GM19035 (cell line): Measurements from ENCODE around the gene NUDT4B.
A peak's percentile ranks its signal among the peaks of the same experiment; 100 is the strongest.
"Not testable (repeated sequence)": the region's sequence is repeated elsewhere in the genome, so short reads cannot be mapped to it uniquely, and the experiment has no call there.

Experiments used
- ATAC-seq: cut with Tn5 transposase; IDR thresholded peaks from one replicate; pipeline ENCODE4 v1.9.1; 2021; ENCODE audit not compliant: unreplicated experiment

The NUDT4B gene

DNA sequence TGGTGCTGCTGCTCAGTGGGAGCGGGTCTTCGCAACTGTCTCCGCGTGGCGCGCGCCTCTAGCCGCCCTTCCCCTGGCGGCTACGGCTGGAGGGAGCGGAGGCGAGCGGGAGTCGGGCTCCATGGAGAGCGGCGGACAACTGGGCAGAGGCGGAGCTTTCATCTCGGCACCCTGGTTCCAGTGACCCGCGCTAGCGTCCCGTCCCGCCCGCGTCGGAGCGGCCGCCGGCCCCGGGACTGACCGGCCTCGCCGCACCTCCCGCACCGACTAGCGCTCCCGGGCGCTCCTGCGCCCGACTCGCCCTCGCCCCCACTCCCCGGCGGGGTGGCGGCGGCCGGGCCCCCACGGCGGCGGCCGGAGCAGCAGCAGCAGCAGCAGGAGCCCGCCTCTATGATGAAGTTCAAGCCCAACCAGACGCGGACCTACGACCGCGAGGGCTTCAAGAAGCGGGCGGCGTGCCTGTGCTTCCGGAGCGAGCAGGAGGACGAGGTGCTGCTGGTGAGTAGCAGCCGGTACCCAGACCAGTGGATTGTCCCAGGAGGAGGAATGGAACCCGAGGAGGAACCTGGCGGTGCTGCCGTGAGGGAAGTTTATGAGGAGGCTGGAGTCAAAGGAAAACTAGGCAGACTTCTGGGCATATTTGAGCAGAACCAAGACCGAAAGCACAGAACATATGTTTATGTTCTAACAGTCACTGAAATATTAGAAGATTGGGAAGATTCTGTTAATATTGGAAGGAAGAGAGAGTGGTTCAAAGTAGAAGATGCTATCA is at the start of gene NUDT4B:
TSS of gene NUDT4B (plus strand) at position 212 of the 772 bp plus-strand sequence. CDS start at position 391, 179 bp downstream.
- peak; percentile 47 for ATAC-seq

DNA sequence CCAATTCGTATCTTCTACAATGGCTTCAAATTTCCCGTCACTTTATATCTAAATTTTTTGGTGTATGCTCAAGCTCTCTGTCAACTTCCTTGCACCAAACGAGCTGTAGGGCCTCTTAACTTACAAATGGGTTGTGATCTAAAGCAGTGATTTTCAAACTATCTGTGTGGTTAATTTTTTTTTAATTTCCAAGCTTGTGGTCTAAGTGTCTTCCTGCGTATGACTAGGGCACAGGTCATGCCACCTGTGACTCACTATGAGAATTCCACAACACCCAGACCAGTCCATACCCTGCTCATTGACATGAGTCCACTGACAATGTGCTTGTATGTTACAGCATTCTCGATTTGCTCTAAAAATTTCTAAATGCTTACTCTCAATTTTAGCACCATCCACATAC is 49.2 kb upstream of the NUDT4B start:
- not testable (repeated sequence) for ATAC-seq

DNA sequence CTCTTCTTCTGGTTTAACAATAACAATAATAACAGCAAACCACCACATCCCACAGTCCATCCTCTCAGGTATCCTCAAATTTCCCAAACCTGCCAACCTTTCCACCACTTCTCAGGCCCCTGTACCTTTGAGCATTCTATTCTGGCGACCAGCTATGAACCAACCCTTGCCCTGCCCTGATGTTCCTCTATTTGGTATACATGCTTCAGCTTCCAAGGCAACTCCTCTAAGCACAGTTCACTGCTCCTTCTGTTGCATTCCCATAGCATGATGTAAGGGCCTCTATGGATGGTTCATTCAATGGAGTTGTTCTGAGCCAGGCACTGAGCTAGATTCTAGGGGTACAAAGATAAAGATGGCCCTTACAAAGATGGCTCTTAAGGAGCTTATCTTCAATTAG is 46.3 kb upstream of the NUDT4B start:
- not testable (repeated sequence) for ATAC-seq

DNA sequence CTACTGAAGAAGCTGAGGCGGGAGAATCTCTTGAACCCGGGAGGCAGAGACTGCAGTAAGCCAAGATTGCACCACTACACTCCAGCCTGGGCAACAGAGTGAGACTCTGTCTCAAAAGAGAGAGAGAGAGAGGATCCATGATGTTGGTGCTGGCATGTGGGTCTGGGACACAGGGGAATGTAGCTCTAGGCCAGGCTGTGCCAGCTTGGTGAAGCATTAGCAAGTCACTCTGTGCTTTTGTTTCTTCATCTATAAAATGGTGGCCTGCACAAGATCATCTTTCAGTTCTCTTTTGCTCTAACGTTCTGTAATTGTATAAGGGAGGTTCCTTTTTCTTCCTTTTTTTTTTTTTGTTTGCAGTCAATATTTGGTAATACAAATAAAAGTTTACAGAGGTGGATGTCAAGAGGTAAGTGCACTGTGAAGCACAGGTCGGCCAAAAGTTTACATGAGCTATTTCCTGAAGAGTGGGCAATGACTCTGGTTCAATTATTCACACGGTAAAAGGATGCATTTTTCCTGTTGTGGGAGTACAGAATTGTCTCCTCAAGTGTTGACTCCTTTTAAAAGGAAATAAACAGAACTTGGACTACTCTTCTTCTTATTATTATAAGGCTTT is 44.5 kb upstream of the NUDT4B start:
- not testable (repeated sequence) for ATAC-seq

DNA sequence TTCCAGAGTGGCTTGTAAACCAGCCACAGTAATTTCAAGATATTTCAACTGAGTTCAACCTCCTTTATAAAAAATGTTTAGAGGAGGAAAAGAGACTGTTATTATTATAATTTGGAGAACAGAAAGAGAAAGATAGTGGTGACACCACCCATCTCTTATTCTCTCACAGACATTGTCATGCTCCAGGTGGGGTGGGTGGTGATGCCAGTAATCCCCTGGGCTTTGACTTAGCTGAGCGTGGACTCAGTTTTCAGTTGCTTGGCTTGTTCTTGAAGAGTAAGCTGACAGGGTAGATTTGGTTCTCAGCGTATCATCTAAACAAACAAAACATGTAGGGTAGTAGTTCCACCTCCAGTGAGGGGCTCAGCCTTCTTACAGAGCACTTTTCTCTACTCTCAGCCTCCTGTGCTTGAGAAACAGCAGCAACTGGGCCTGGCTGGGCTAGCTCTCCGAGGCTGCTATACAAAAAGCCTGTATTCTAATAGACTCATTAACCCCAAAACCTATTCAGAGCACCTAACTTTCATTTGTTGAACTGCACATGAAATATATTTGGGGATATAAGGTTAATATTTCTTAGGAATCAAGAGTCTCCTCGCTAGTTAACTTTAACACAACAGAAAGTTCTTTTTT is 43.1 kb upstream of the NUDT4B start:
- peak; percentile 52 for ATAC-seq

DNA sequence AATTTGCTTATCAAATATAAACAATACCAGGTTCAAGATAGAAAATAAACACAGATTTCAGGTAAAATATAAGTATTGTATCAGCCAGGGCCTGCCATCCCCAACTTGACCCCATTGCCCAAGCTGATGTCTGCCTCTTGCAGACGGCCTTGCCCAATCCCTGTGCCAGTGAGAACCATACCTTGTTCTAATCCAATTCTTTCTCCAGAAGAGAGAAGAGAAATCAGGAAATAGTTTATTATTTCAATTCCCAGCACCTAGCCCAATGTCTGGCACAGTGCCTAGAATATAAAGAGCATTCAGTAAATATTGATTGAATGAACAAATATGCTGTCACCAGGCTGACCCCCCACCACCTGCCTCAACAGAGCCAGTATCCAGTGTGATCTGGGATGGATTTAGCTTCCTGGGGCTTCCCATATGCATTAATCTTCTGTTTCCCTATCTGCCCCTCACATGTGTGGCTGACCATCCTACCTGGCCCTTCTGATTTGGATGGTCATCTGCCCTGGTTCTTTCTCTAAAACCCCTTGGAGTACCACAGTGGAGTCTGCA is 39.7 kb upstream of the NUDT4B start:
- not testable (repeated sequence) for ATAC-seq

DNA sequence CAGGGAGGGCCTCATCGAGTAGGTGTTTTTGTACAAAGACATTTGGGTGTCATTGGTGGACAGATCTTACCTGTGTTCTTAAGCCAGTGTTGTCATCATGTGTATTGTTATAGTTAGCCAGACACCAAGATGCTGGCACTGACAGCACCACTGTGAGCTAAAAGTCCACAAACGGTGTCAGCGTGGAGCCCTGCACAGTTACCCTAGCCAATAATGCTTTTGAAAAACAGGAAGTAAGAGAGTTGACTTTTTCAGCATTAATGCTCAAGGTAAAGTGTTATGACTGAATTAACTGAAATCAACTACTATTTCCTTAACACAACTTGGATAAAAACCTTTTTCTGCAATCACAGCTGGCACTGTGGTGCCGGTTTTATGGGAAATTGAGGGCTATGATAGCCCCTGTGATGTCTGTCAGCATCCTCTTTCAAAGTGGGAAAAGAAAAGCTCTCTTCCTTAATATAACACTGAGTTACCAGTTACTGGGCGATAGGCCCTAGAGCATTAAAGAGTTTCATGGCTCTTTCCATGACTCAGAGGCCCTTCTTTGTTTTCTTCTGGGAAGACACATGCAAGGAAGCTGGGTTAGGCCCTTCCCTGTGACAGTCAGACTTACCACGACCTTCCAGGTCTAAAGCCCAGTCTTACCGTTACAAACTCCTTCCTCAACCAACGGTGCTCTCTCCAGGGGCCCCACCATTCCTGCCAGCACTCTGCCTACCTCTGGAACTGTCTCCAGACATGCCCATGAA is 37.6 kb upstream of the NUDT4B start:
- not testable (repeated sequence) for ATAC-seq

DNA sequence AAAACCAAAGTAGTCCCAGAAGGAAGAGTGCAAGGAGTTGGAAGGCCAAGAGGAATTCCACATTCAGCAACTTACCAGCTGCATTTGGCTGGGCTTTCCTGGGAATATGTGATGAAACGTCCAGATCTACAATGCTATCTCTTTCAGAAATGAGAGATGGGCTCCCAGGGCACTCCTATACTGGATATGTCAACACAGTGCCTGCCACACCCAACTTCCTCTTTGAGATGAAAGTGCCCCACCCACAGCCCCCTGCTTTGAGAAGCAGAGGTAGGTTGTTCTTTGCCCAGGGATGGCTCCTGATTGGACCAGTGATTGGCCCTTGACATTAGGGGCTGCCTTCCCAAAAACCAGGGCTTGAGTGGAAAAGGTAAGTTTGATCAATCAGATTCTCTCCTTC is 36.2 kb upstream of the NUDT4B start:
- ATAC-seq = not testable (repeated sequence)

DNA sequence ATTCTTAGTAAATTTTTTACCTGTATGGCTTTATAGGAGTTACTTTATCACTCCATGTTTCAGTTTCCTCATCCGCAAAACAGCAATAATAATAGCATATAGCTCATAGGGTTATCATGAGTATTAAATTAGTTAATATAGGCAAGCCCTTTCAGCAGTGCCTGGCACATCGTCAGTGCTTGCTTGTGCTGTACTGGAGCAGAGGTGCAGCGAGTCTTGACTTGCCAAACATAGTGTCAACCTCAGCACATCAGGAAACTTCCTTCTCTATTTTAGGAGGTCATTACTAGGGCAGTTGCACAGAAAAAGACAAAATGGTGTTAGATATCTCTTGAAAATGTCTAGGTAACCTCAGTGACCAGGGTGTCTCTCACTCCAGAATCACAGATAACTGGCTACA is 33.1 kb upstream of the NUDT4B start:
- ATAC-seq = not testable (repeated sequence)

DNA sequence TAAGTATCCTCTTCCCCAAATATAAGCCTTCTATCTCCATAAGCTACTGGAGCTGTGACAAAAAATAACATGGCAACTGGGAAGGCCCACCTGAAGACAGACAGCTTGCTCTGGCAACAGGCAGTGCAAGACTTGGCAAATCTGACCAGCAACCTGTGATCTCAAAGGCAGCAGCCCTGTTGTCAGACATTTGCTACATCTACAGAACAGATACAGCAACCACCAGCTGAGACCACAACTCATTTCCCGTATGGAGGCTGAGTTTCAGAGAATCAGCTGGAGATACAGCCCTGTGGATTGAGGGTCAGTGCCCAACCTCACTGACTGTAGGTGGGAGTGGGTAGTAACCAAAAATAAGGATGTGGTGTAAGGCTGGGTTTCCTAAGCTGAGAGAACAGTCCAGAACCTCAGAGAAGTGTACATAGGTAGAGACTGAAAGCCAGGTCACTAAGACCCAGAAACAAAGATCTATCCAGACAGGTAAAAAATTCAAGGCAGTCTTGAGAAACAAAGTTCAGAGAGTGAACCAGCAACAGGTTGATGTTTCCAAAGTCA is 31.5 kb upstream of the NUDT4B start:
- not testable (repeated sequence) for ATAC-seq

DNA sequence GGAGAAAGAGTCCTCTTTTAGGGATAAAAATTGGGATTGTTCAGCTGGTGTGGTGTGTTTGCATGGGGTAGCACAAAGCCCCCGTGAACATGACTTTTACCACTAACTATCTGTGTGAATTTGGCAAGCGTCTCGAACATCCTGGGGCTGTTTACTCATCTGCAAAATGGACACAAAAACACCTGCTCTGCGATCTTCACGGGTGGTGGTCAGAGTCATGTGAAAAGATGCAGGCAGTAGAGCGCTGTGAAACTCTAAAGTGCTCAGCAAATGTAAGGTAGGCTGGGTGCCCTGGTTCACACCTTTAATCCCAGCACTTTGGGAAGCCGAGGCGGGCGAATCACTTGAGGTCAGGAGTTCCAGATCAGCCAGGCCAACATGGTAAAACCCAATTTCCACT is 27.7 kb upstream of the NUDT4B start:
- not testable (repeated sequence) for ATAC-seq

DNA sequence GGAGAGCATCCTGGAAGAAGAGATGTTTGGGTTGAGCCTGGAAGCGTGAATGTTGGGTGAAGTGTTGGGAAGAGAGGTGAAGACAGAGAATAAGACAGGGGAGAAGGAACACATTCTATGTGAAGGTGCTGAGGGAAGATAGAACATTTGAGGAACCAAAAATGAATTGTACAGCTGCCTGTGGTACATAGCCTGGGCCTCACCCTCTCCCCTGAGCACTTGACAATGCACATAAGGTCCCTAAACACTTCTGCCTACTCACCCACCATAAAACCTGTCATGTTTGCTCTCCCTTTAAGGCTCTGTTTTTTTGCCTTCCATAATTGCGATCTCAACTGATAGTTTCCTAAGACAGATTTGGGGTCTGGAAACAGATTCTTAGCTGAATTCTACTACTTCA is 25.8 kb upstream of the NUDT4B start:
- ATAC-seq = not testable (repeated sequence)

DNA sequence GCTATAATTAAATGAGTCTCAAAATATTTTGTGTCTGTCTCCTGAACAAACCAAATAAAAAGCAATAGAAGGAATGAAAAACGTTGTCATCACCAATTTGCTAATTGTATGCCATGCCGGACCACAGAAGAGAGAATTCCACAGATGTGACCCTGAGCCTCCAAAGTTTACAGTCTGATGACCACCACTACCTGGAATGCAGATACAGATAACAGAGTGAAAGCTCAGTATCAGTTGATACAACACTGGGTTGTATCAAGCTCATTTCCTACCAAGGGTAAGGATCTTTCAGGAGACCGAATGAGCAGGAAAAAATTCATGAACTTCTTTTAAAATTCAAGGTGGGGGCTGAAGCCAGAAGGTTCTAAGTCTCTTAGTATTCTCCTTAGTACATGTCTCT is 25.1 kb upstream of the NUDT4B start:
- ATAC-seq = not testable (repeated sequence)

DNA sequence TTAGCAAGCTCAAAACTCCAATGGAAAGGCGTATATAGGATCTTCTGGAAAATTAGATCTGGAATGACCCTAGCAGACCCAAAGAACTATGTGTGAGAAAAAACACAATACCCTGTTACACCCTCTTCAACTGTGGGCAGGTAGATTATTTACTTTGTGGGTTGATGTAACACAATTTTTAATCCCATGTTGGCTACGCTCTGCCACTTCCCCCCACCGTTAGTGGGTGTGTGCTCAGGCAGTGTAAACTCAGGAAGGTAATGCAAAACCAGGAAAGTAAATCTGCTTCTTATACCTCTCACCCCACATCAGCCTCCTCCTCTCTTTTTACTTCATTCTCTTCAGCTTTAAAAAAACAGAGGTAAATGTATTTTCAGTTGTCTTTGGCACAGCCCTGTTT is 23.7 kb upstream of the NUDT4B start:
- not testable (repeated sequence) for ATAC-seq

DNA sequence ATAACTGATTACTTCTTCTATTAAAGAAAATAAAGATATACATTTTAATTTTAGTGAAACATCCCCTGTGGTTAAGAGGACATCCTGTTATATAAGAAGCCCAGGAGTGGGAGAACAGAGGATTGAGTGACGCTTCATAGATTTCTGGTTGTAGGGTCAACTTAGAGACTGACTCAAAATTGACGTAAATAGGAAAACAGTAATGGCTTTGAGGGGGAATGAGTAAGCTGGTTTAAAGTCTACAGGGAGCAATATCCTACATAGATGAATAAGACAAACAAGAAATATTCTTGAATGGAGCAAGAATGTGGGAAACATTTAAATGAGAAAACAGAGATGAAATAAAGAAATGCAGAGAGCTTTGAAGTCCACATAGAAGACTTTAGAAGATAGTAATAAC is 20.7 kb upstream of the NUDT4B start:
- not testable (repeated sequence) for ATAC-seq

DNA sequence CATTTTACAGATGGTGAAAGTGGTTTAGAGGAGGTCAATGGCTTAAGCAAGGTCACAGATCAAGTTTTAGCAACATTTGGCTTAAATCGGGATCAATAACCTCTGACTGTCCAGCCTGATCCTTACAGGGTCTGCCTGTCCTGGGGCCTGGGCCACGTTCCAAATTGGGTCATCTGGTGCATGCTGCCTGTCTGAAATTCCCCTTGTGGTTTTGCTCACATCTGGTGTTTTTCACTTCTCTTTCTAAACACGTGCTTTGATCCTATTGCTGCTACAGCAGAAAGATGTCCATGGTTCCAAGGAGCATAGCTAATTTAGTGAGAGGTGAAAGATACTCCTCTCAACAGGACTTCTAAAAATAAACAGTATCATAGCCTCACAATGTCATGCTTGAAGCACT is 19.4 kb upstream of the NUDT4B start:
- peak; percentile 70 for ATAC-seq

DNA sequence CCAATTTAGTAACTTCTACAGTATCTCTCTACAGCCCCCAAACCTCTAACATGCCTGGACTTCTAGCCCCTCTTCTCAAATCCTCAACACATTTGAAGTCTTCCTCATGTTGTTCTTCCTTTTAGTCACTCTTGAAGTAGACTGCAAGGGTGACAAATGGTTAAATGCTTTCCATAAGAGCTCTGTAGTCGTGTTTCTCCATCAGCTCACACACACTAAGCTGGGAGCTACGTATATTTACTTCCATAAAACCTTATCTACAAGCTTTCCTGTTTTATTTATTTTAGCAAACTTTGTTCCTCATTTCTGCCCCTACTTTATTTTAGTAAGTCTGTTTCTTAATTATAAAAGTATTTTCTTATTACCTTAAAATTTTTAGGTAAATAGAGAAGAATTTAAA is 19.0 kb upstream of the NUDT4B start:
- not testable (repeated sequence) for ATAC-seq

DNA sequence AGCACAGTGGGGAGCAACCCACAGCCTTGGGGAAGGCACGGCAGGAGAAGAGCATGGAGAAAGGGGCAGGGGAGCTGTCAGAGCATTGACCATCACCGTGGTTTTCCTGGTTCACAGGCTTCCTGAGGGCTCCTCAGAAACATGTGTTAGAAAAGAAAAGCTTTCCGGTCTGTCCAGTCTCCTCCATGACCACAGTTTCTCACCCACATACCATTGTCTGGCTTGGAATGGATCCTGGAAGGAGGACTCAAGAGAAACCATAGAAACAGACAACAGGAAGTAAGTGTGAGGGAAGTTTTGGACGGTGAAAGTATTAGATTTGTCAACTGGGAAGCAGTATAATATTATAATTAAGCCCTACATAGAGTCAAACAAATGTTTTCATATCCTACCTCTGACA is 16.3 kb upstream of the NUDT4B start:
- not testable (repeated sequence) for ATAC-seq

DNA sequence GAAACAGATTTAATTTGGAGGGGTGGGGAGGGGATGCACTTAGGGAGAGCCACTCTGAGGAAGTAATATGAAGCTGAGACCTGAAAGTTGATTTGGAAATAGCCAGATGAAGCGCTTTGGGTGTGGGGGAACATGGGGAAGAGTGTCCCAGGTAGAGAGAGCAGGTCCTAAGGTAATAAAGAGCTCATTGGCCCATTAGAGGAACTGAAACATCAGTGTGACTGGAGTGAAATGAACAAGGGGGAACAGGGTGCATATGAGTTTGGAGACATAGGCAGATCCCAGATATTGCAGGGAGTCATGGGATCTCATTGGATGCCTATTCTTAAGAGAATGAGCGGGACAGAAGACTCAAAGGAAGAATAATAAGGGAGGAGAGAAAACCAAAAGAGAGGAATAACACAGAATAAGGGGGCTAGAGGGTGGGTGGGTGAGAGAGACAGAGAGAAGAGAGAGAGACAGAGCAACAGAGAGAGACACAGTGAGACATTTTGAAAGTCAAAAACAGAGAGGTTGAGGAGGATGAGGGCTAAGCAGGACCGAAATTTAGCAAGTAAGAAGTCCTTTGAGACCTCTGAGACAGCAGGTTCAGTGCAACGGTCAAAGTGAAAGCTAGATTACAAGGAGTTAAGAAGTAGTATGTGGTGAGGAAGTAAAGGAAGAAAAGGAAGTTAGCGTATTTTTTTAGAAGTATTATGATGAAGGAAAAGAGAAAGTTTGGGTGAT is 14.8 kb upstream of the NUDT4B start:
- ATAC-seq = peak; percentile 72

DNA sequence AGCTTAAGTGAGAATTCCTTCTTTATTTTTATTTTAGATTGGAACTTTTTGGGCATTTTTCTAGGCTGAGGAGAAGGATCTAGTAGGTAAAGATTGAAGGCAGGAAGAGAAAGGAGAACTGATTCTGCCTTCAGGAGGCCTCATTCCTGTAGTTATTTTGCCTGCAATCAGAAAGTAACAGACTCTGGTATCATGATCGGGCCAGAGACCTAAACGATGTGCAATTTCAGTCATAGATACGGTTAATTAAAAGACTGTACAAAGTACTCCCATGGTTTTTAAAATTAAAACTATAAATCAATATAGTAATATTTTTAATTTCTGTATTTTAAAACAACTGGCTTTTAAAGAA is 14.3 kb upstream of the NUDT4B start:
- not testable (repeated sequence) for ATAC-seq
